ENCODE results near the gene MAB21L1.

Gene MAB21L1

DNA sequence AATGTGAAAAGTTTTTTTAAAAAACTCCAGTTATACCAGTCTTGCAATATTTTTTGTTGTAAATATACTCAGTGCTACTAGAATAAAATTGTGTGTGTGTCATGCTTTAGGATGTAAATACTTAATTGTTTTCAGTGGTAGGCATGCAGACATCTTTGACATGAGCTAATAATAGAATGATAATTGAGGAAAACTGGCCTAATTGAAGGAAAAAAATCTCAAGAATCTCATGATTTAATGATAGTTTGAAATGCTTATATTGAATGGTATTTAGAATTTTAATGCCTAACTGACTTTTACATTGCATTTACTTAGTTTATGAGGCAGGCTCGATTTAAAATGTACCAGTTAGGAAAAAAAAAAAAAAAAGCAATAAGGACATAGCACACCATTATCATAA, 3.2 kb upstream of the MAB21L1 start:
- DNase-seq (ENCODE audit: low spot score) = no peak

DNA sequence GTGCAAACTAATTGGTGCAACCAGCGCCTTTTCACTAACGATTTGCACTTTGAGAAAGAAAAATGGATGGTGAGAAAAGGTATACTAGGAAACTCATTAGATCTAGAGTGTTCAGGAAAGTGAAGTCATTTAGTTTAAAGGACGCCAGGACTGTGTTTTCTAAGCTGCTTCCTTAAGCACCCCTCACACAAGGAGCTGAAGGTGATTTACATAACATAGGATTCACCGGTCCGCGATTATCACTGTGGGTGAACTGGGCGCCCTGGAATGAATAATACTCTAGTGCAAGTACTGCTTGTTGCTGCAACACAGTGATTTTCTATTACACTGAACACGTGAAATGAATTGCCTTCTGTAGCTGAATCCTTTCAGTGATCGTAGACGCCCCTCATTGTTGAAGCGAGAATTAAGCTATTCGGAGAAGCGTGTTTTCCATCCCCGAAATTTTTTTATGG, 2.6 kb upstream of the MAB21L1 start:
- no peak for DNase-seq (ENCODE audit: low spot score)

DNA sequence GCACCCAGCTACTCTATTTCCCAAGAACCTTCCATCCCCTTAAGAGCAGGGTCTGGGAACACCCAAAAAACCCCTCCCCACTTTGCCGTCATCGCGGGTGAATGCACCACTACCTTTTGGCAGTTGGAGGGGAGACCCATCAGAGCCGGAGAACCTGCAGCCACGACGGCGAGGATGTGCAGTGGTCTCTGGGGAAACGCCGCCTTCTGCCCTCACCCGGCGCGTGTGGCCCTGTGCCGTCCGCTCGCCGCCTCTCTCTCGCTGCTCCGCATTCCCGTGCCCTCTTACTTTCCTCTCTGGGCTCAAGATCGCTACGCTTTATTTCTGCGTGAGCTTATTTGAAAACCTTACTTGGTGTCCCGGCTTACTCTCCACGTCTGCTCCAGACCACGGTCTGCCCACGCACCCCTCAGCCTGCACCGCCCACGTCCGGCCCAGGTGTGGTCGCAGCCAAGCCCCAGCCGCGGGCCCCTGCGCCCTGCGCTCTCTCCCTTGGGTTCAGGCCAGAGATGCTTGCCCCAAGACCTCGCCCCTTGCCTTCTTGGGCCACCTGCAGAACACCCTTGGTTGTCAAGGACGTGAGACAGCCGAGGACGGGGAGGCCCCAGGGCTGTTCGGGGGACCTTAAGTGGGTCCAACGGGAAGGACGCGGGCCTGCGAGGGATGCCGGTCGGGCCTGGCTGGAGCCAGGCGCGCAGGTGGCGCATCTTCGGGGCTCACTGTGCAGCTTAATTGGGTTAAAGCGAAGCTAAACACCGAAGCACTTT, 2.0 kb upstream of the MAB21L1 start:
- DNase-seq (ENCODE audit: low spot score) = no peak

DNA sequence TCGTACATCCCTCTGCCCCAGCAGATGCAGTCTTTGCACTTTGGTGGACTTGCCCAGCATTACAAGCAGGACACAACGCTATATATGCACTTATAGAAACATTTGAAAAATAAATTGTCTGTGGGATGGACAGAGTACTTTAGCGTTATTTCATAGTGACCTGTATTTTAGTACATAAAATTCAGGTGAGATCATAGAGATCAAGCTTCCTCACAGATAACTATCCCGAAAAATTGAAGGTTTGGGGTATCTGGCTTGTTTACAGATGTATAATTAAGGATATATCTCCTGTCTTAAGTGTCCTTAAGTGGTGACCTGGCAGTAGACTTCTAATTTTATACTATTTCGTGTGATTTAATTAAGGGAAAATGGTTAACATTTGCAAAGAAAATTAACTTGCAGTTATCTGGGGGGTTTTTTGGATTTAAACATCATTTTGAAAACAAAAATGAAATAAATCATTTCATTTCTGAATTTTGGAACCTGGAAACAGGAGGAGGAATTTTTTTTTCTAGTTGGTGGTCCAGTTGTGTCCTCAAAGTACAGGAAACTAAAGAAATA, 977 bp upstream of the MAB21L1 start:
- no peak for DNase-seq (ENCODE audit: low spot score)

DNA sequence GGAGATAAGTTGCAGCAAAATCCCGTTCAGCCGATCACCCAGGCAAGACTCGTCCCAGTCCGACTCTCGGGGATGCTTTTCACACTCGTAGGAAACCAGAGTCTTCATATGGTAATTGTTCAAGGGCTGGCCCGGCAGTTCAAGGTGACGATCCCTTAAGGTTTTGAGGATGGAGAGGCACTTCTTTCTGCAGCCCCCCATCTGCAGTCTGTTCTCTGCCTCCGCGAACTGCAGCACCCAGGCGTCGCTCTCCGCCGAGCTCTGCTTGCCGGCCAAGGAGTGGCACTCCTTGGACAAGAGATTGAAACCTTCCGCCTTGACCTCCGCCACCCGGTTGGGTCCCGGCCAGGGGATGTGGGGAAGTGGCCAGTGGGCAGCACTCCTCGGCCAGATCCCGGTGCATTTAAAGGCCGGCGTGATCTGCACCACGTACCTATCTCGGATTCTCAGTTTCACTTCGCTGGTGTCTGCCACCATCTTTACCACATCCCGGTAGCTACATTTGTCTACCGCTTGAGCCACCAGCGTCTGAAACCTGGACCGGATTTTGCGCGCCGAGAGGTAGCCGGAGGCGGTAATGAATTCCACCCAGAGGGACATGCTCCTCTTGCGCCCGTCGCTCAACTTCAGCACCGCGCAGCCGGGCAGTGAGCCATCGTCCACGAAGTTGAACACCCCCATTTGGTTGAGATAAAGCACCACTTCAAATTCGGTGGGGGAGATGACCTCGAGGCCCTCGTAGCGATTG, 1.1 kb downstream of the MAB21L1 start:
- DNase-seq (ENCODE audit: low spot score) = no peak

DNA sequence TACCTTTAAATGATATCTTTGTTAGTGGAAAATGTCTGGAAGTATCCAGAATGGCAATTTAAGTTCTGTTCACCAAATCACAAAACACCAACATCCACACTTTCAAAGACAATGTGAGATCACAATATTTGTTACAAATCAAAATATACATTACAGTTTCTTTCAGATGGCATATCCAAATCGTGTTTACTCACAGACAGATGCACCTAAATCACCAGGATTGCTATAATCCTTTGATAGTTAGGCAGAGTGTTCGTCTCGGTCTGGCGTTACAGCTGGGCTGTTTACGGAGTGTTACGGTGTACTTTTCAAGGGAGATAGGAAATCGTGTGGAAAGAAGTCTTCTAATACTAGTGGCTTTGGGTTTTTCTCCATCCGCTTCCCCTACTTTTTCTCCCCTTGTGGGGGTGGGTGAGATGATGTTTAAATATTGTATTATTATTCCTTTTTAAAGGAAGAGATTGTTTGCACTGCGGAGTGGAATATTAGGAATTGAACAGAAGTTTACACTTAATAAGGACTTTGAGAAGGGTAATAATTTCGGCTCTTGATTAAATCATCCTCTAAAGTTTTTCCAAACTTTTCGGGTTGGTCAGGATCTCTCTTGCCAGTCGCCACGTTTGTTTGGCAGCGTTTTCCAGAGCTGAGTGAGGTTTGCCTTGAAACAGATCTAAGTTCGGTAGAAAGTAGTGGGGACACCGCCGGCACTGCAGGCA, 1.8 kb downstream of the MAB21L1 start:
- DNase-seq (ENCODE audit: low spot score) = no peak

DNA sequence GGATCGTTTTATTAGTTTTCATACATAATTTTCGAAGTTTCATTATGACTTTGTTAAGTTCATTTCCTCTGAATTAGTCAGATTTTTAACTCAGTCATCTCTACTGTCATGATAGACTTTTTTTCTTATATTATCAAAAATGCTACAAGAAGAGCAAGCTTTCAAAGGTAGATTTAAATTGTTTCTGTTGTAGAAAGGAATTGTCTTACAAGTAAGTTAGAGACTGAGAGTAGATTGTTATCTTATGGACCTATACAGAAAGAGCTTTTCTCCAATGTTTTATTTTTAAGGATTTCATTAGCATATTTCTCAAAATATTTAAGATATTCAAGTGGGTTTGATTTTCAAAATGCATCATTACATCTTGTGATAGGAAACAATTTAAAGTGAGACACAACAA, 2.7 kb downstream of the MAB21L1 start:
- no peak for DNase-seq (ENCODE audit: low spot score)

DNA sequence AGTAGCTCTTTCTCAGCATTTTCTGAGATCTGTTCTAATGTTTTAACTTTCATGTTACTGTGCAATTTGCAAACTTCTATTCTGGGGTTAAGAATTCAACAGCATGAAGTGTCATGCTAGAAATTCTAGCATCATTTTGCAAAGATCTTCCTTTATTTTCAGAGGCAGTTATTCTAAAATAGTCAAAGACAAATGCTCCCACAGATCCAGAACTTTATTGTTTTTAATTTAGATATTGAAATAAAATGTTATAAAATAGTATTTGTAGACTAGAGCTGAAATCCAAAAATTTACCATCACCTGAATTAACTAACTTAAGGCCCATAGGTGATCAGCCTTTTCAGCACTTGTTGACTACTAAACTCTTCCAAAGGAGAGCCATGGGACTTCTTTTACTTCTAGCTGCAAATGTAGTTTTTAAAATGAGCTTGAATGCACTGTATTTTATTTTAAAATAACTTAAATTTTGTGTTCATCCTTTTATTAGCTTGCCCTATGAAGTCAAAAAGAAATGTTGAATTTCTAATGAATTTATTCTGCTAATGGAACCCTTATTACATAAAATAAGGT, 3.2 kb downstream of the MAB21L1 start:
- DNase-seq (ENCODE audit: low spot score) = no peak

DNA sequence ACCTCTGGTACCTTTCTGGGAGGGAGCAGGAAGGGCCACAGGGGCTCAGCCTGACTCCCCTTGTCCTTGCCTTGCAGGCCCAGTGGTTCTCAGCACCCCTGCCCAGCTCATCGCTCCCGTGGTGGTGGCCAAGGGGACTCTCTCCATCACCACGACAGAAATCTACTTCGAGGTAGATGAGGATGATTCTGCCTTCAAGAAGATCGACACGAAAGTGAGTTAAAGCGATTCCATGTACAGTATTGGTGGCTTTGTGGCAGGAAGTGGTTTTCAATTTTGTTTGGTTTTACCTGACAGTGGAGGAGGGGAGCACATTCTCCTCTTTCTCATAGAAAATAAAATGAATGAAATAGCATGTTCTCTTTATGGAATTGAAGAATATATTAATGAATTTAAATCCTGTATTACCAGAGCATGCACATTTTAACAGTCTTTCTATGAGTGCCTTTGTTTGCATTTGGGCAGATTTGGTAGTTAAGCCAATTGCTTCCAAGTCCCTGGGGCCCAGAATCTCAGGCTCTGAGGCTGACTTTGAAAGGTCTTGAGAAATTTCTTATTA, 4.1 kb downstream of the MAB21L1 start:
- DNase-seq (ENCODE audit: low spot score) = no peak

DNA sequence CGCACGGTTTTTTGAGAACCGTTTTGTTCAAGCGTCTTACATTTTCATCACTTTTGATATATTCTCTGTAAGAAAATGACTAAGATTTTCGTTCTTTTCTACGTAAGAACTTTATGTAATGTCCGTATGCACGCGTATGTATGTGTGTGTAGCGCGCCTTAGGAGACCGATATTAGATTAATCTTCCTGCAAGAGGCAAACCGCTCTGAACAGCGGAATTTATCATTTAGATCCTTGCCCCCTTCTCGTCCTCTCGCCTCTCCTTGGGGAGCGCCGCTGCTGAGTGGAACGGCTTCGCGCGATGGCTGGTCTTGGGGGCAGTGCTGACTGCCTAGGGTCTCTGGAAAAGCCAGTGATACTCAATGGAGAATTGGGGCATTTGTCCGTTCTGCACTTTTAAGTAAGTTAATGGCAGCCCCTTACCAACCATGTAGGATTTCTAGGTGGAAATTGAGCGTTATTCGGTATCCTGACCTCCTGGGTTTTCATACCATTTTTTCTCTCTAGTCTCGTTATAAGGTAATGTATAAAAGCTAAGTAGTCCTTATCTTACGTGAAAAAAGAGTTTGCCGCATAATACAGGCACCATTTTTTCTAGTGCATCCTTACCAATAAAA, 4.7 kb downstream of the MAB21L1 start:
- DNase-seq (ENCODE audit: low spot score) = no peak

DNA sequence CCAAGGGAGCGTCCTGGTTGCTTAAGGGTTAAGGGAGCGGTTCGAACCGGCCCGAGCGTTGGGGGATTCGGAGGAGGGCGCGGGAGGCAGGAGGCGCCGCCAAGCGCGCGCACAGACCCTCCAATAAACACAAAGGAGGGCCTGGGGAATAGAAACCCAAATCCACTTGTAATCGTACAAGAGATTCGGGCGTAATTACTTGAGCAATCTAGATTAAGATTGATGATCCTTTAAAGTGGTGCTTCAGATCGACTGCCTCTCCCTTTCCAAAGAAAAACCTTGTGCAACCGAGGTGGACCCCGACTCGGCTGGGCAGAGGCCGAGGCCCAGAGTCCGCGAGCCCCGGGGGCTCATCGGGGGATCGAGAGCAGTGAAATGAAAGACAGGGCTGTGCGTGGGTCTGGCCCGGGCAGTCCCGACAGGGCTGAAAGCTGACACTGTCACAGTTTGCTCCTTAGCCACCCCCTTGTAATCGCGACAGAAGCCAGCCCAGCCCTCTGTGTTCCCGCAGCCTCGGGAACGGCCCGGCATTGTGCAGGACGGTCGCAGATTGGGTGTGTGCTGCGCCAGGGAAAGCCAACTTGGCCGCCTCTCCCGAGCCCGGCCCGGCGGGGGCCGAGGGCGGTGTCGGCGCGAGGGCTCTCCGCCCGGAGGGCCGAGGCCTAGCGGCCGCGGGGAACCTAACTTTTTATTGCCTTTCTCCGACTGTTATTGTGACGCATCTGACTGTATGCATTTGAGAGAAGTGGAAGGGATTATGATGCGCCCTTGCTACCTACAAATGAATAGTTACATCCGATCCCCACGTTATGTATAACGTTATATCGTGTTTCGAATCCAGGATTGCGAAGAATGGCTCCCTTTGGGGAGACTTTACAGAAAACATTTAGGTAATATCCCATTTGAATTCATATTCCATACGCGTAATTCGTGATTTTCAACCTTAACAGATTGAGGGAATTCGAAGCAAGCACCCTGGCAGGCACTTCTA, 5.5 kb downstream of the MAB21L1 start:
- DNase-seq (ENCODE audit: low spot score) = no peak

DNA sequence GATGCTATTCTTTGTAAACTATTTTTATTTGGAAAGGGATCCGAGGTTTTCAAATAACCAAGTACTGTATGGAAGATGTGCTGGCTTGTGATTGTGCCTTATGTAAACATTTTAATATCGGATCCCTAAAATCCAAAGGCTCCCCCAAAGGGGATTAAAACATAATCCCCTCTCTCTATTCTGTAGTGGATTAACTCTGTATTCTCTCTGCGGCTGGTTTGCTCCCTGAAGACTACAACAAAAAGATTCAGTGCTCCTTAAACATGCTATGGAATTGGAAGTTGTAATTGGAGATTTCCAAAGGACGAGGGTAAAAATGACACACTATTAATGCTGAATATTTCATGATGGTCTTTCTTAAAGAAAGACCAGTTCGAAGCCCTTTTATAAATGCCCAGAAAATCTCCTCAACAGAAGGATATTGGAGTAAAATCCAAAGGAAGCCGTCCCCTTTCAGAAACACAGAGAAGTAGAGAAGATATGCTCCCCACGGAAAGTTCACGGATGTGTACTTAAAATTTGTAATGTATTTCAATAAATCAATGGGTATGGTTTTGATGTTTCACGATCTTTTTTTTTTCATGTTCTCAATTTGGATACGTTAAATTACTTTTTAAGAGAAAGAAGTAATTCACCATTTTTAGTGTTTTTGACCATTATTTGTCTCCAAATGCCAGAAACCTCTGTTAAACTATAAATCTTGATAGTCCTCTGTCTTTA, 6.5 kb downstream of the MAB21L1 start:
- no peak for DNase-seq (ENCODE audit: low spot score)

DNA sequence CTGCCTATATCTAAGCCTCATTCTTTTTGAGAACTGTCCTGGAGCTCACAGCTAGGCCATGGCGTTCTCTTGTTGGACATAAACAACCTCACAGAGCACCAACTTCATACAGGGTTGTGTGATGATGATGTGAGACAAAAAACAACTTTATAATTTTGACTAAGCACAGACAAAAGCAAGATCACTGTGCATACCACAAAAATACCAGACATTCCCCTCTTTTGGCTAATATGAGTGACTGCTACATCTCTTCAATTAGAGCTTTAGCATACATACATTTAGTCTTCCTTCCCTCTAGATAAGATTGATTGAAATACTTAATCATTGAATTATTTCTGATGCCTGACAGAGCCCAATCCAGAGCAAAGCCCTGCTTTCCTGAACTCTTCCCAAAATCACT, 8.3 kb downstream of the MAB21L1 start:
- no peak for DNase-seq (ENCODE audit: low spot score)

DNA sequence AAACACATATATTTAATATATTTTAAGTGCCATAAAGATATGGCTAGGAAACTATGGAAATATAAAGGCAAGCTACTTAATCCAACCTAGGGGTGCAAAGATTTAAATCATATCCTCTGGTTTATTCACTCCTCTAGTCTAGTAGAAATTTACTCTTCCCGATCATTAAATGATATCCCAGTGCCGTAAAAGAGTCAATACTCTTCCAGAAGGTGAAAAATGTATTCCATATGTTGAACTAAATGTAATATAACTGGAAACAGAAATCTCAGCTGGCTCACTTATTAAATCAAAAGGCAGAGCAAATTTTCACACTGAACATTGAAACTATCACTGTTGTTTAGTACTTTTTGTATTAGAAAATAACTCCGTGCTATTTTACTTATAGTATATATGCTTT, 11.1 kb downstream of the MAB21L1 start:
- no peak for DNase-seq (ENCODE audit: low spot score)

DNA sequence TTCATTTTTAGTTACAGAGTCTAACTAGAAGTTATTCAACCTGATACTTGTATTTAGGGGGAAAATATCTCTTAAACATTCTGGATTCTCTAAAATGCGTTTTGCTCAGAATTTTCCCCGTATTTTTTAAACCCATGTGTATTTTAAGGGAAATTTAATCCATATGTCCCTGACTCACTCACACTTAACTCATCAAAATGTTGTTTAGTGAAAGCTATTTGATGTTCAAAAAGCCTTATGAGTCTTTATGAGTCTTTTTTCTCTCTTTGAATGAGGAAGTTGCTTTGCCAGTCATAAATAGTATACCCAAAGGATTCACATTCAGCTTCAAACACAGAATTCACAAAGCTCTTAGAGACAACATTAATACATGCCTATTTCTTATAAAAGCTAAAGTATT, 16.4 kb downstream of the MAB21L1 start:
- no peak for DNase-seq (ENCODE audit: low spot score)

DNA sequence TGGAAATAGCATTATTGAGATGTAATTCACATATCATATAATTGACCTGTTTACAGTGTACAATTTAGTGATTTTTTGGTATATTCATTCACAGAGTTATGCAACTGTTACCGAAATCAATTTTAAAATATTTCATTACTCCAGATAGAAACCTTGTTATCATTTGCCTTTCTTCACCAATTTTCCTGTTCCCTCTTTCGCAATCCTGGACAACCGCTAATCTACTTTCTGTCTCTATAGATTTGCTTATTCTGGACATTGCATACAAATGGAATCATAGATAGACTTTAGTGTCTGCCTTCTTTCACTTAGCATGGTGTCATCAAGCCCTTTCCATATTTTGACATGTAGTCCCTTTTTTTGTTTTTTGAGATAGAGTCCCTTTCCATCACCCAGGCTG, 19.2 kb downstream of the MAB21L1 start:
- no peak for DNase-seq (ENCODE audit: low spot score)

DNA sequence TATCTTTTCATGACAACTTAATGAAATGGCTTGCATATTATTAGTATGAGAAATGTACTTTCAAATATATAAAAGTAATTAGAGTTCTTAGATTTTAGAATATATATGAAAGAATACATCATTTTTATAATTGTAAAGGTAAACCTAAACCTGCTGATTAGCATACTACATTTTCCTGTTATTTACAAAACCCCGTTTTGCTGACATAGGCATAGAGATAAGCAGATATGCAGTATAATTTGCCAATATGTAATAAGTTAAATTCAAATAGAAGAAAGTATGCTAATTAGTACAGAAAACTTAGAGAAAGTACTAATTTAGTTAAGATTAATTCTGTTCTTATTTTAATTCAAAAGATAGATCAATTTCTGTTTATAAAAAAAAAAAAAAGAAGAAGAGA, 21.5 kb downstream of the MAB21L1 start:
- DNase-seq (ENCODE audit: low spot score) = no peak

DNA sequence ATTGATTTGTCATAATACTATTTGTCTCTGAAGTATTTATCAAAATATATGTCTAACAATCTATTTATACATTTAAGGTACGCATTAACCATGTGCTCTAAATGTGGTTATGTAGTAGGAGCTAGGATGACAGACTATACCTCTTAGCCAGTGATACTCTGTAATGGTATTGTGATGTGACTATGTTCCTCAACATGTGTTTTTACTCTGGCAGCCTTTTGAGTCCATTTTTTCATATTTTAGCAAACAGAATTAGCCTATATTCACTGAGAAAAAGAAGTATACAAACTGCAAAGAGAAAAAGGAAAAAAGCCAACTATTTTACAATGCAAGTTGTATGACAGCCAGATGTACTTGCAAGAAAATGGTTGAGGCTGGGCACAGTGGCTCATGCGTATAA, 26.7 kb downstream of the MAB21L1 start:
- no peak for DNase-seq (ENCODE audit: low spot score)

DNA sequence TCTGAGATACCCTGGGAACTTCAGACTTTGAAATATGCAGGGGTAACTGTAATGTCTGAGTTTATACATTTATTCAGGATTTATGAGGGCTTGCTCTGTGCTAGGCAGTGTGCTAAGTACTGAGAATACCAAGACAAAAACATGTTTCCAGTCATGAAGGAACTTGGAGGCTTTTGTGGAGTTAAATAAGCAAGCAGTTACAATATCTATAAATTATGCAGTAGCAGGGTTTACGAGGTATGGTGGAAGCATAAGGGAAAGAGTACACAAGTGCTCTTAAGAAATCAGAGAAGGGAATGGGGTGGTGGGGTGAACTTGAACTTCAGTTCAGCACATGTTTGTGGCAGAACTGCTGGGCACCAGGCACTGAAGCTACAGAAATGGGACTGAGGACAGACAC, 28.0 kb downstream of the MAB21L1 start:
- DNase-seq (ENCODE audit: low spot score) = no peak

Measured in COLO829 (cell line).